GM19468 (cell line): ENCODE measurements around the gene LY86.

Experiments
- ATAC-seq: cut with Tn5 transposase; IDR thresholded peaks from one replicate; pipeline ENCODE4 v1.9.1; 2021; ENCODE audit warnings: mild to moderate bottlenecking, moderate library complexity, moderate number of reproducible peaks; ENCODE audit not compliant: unreplicated experiment; ENCODE audit errors: extremely low read depth

Gene LY86

DNA sequence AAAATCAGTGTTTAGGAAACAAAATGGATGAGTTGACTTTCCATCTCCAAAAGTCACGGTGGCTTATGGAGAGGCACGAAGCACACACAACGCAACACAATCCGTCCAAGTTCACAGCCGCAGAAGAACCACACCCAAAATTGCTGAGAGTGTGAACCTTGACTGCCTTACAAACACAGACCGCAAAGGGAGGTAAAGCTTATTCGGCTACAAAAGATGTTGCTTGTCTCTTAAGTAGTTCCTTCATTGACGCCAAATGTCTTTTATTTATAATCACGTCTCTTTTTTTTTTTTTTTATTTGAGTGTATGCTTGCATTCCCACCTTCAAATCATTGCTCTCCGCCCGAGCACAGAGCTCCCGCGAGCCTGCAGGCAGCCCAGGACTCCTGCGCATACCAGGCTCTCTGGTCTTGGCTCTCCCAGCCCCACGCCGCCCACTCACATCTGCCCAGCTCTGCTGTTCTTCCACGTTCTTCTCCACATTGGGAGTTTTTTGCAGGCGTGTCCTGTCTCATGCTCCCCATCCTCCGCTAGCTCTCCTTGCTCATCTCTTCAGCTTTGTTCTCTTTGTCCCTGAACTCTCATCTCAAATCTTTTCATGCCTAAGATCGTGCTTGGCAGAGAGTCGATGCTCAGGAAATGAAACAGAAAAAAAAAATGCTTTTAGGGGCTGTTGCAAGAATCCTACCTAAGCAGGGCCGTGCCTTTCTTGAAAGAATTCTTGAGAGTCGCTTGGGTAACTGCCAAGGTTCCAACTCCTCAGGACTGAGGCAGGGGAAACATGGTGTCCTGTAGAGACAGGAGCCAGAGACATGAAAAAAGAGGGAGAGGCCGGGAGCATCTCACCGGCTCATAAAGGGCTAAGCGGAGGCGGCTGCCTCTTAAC is 25.8 kb downstream of the LY86 start:
- ATAC-seq: no peak

DNA sequence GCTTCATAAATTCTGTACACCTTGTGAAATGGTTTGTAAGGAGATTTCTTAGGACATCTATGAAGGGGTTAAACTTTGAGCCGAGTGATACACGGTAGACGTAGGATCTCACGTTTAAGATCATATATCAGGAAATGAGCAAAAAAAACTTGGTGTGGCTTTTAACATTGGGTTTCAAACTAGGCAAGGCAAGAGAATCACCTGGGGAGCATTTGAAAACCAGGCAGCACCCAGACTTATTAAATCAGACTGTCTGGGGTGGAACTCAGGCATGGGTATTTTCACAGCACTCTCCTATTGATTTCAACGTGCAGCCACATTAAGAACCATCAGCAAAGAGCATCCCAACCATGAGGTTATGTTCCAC is 26.4 kb downstream of the LY86 start:
- no peak for ATAC-seq

DNA sequence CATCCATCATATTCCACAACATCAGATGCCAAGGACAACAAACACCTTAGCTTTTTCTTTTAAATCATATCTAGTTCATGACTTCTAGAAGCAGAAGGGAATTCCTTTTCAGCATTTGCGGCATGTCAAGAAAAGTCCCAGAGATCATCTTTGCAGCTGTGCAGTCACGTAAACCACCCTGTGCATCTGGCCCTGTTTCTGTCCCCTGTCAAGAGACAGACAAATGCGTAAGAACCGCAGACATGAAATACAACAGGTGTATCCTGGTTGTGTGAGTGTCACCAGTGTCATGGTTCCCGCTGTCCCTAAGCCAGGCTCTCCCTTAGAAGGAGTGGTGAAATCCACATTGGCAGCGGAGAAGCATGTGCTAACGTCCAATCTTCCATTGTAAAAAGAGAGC is 28.1 kb downstream of the LY86 start:
- ATAC-seq: no peak

DNA sequence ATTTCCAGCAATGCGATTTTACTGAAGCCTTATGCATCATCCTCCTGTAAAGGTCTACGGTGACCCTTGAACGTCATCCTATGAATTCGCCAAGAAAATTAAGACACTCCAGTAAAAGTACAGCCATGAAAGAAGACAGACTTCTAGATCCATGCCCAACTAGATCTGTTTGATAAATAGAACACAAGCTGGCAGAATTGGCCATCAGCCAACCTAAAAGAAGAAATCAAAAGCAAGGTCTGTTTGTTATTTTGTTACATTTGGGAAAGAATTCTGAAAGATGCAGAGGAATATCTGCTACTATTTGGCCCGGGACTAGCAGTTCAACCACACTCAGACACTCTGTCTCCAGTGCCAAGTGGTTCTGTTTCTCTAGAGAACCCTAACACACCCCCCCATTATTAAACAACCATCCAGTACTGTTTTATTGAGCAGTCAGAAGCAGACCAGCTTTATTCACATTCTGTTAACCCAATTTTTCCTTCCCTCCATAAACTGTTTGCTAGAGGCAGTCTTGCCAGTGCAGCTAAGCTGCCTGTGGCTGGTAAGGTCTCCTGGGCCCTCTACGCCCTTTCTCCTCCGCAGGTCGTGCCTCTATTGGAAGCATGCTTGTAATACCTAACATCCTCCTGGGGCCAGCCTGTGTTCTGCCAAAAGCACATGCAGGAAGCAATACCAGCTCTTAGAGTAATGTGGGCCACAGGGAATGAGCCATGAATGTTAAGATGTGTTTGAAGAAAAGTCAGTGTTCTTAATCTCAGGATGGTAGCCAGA is 30.7 kb downstream of the LY86 start:
- ATAC-seq: no peak

DNA sequence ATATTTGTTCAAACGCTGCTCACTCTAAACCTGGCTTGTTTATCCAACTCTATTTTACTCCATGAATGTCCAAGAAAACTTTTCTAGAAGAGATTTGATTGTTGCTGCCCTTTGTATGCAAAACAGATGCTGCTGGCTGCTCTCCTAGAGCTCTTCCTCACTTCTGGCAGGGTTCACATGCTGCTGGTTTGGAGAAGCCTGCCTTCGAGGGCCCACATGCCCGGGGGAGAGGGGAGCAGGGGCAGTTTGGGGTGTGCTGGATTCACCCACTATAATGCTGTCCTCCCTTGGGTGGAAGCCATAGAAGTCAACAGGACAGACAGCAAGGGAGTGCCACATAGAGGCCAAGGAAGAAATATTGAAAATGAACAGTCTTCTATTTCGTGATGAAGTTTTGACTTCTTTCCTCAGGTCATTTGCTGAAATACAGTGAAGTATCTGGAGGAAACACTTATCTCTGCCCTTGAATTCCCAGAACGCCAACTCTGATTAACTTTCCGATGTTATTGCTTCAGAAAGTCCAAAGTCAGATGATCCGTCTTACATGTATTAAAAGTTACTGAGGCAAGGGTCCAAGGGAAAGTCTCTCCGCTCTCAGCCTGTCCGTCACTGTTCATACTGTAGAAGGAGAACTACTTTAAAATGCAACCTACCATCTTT is 32.4 kb downstream of the LY86 start:
- no peak for ATAC-seq

DNA sequence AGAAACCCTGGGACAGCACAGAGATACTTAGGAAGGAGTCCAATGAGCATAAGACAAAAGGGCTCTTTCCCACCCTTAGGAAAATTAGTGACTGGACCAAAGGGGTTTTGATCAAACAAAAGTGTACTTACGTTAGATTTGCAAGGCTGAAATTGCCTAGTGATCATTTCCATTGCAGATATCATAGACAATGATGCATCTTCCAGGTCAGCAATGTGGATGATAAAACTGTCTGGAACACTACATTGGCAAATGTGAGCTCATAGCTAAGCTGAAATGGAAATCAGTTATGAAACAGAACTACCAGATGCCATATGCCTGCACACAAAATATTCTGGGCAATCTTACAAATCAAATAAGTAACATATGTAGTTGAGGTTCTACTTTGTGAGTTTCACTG is 34.0 kb downstream of the LY86 start:
- ATAC-seq: no peak

DNA sequence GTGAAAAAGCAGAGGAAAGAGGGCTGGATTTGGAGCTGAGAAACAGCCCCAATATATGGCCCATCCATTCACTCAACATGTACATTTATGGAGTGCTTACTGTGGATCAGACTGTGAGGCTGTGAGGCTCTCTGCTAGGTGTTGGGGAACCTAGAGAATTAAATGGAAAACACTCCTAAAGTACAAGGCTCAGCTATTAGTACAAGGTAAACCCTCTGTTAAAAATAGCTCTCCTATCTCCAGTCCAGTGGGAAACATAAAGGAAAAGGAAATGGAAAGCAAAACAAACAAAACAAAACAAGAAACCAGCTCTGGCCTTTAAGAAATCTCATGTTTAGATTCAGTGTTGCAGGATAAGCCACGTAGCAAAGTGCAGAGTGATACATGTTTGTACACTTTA is 35.0 kb downstream of the LY86 start:
- ATAC-seq: no peak

DNA sequence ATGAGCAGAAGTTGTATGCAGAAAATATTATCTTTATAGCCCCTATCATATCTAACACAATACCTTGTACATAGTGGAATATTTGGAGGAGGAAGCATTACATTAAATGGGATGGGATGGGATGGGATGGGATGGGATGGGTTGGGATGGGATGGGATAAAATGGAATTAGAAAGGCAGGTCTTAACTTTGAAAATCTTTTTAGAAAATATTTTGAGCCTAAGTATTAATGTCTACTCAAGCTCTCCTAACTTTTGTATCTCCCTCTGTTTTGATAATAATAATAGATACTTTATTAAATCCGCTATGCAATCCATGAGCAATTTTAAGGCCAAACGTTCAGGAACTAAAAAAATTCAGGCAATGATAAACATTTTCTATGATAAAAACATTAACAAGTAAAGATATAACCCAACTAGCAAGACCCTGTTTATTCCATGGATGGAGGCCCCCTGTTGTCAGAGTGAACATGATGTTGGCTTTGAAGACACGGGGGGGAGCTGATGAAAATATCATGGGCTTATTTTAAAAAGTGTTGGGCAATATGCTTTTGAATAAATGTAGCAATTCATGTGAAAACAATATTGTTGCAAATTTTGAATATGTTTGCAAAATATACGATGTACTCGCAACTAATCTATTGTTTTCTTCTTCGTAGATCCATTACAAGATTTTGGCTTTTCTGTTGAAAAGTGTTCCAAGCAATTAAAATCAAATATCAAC is 35.9 kb downstream of the LY86 start:
- ATAC-seq: no peak

DNA sequence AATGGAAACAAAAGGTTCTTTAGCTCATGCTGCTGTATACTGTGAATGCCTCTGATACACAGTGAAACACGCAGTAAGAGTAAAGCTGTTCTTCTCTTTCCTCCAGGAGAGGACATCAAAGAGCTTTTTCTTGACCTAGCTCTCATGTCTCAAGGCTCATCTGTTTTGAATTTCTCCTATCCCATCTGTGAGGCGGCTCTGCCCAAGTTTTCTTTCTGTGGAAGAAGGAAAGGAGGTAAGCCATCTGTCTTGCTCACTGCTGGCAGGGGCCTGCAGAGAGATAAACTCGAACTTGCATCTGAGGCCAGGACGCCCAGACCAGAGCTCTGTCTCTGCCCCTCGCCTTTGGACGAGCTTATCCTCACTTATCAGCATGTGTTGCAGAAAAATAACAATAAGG is 37.7 kb downstream of the LY86 start:
- no peak for ATAC-seq

DNA sequence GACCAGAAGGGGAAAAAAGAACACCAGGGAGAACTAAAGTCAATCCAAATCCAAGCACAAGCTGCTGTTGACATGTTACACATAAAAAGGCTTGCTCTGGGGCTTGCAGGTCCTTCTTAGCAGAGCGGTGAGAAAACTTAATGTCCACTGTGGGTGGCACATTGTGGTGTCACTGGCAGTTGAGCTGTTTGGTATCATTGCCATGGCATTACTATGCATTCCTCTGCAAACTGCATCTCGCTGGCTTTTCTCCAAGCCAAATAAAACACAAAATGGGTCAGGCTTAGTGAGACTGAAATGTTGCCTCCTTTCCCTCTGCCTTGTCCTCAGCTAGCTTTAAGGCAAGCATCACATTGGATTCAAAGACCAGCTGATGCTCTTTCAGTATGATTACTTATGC is 40.9 kb downstream of the LY86 start:
- no peak for ATAC-seq

DNA sequence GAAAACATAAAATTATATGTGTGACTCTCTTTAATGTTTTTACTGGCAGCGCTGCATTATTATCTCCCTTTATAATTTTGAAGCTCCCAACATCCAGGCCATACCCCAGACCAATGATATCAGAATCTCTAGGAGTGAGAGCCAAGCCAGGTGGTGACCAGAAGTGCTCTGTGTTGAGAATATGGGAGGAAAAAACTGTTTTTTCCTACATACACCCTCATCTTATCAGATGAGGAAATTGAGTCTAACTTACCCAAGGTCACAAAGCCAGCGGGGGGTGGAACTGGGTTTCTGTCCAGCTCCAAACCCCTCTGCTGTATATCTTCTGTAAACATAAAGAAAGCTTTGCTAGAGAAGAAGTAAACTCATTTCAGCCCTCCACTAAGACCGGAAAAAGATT is 42.5 kb downstream of the LY86 start:
- no peak for ATAC-seq

DNA sequence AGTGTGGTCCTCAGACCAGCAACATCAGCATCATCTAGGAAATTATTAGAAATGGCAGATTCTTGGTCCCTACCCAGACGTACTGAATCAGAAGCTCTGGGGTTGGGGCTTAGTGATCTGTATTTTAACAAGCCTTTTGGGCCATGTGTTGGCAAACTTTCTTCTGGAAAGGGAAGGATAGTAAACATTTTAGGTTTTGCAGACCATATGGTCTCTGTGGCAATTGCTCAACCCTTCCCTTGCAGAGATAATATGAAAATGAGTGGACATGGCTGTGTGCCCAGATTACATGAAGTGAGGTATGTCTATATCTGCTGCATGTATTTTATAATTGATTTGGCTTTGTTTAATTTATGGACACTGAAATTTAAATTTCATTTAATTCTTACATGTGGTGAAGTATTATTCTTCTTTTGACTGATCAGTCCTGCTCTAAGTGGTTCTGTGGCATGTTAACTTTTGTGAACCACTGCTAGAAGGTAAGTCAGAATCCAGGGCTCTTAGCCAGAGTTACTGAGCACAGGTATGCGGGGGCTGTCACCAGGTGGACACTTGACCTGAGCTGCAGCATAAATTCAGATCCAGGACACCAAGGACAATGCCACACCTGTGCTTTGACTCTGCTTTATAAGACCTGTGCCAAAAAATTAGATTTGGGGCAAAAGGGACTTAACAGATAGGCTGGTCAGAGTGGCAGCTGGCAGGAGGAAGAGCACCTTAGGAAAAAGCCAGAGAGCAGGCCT is 43.2 kb downstream of the LY86 start:
- no peak for ATAC-seq

DNA sequence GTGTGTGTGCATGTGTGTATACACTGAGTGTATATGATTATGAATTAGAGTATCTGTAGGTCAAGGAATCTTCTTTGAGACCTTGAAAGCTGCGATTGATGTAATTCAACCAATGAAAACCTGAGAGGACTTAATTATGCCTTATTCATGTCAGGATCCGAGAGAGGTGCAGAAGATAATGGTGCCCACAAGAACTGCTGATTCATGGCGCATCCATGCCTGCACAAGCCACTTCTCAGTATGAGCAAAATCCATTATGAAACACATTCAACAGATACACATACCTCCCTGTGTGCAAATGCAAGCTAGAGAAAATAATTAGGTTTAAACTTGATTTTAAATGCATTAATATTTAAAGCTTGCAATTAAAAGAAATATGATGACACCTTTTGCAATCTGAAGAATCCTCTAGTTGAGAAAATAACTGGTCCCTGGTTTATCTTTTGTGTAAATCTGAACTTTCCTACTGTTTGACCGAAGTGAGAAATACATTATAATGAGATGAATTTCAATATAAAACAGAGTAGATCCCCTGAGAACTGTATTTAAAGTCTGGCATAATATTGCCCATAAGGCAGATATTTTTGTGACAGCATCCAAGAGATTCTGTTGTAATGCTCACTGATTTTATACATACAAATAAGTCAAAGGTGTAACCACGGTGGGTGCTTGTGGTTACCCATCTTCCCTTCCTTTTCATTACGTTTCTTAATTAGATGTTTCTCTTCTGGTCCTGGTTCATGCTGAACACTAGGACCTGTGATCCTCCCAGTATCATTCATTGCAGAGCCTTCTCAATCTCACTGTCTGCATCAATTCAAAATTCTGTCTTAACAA is 45.6 kb downstream of the LY86 start:
- no peak for ATAC-seq

DNA sequence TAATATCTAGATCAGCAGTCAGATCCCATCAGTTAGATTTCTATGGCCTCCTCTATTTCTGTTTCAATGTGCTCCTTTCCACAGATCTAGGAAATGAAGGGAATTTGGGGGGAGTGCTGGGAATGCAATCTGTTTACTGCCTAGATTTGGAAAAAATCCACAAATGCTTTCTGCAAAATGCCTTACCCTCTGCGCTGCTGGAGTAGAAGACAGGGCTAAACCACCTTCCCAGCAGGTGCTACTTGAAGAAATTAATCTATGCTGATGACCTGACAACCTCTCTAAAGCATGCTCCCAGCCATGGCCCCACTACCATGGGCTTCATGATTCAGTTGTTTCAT is 46.2 kb downstream of the LY86 start:
- ATAC-seq: no peak

DNA sequence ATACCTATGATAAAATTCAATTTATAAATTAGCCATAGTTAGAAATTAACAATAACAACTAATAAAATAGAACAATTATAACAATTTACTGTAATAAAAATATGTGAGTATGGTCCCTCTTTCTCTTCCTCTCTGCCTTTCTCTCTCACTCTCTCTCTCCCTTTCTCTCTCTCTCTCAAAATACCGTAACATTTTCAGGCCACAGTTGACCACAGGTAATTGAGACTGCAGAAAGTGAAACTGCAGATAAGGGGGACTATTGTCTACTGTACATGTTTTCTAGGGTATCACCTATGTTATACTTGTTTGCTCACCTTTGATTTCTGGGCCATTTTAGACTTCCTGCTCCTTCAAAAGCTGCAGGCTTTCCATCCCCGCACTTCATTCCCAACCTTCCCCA is 46.8 kb downstream of the LY86 start:
- ATAC-seq: no peak

DNA sequence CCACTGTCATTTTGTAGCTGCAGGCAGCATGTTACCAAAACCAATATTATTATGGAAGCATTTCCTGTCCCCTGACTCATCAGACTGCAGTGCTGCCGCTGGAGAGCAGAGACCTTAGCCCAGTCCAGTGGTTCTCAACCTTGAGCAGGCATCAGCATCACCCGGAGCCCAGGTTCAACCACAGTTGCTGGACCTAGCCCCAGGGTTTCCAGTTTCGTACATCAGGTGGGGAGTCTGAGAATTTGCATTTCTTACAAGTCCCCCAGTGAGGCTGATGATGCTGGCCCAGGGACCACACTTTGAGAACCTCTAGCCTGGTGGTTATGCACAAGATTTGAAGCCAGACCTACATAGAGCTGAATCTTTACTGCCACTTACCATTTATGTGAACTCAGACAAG is 47.3 kb downstream of the LY86 start:
- no peak for ATAC-seq

DNA sequence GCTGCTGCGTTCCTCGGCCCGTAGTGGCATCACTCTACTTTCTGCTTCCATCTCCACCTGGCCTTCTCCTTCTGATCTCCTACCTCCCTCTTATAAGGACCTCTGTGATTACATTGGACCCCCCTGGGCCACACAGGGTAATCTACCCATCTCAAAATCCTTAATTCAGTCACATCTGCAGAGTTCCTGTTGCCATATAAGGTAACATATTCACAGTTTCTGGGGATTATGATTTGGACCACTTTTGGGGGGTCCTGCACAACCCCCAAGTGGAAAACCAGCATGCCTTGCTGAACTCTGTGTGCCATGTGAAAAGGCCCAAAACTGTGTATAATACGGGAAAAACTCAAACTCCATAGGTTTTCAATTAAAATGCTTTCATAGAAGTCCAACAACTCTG is 51.1 kb downstream of the LY86 start:
- ATAC-seq: no peak

DNA sequence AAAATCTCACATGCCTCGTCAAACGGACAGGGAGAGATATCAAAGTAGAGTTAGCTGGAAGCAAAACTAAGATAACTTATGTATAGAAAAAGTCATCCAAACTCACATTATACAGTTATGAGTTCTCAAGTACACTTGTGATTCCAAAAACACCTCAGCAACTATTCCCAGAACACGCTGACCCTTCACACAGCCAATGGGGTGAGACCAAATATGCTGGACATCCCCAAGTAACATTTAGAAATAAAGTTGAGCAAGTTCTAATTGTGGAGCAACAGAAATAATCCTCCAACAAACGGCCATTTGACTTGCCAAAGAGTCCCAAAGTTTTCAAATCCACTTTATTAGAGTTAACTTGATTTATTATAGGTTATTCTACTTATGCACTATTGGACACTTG is 52.4 kb downstream of the LY86 start:
- ATAC-seq: no peak

DNA sequence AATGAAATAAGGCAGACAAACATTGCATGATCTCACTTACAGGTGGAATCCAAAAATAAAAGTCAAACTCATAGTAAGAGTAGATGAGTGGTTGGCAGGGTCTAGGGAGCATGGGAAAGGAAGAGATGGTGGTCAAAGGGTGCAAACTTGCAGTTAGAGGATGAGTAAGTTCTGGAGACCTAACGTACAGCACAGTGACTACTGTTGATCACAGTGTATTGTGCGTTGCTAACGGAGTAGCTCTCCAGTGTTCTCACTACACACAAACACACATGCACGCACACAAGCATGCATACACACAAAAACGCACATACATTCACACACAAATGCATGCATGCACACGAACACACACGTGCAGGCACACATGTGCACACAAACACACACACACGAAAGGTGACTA is 54.9 kb downstream of the LY86 start:
- ATAC-seq: no peak
